ENCODE data around the gene JAK3.

JAK3 gene

DNA sequence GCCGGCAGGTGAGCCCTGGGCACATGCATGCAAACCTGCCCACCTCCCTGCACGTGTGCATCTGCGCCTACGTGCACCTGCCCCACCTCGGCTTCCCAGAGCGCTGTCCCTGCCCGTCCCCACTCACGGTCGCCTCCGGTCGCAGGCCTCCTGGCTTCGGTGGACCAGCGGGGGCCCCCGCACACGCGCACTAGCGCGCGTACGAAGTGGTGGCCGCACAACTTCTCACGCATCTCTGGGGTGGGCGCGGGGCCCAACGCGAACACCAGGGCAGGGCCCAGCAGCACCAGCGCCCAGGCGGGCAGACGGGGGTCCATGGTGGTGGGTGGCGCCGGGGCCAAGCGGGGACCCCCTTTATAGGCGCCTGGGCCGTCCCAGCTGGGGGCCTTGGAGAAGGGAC is 26.6 kb downstream of the JAK3 start, which contains the start of gene INSL3:
Gene INSL3 (minus strand): TSS at position 330 of the 400 bp plus-strand sequence. CDS start 13 bp downstream, at position 317.
- H3K36me3 ChIP-seq: peaks cover 10% of the 10 kb centered on the region
- H3K27ac ChIP-seq: no peak within 1 kb of the TSS
- H3K4me1 ChIP-seq (ENCODE audit: control insufficient read depth in 1 of 2, insufficient read depth in 1 of 2, low read depth in 1 of 2, low read length in 1 of 2): no peaks in the 10 kb centered on the region
- no peaks in the 10 kb centered on the region for H3K9me3 ChIP-seq
- H3K4me3 ChIP-seq (ENCODE audit: low read depth in 1 of 2, low read length in 1 of 2): no peak within 1 kb of the TSS
- TF ChIP-seq, protein P1, sequence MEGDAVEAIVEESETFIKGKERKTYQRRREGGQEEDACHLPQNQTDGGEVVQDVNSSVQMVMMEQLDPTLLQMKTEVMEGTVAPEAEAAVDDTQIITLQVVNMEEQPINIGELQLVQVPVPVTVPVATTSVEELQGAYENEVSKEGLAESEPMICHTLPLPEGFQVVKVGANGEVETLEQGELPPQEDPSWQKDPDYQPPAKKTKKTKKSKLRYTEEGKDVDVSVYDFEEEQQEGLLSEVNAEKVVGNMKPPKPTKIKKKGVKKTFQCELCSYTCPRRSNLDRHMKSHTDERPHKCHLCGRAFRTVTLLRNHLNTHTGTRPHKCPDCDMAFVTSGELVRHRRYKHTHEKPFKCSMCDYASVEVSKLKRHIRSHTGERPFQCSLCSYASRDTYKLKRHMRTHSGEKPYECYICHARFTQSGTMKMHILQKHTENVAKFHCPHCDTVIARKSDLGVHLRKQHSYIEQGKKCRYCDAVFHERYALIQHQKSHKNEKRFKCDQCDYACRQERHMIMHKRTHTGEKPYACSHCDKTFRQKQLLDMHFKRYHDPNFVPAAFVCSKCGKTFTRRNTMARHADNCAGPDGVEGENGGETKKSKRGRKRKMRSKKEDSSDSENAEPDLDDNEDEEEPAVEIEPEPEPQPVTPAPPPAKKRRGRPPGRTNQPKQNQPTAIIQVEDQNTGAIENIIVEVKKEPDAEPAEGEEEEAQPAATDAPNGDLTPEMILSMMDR (IDR thresholded peaks at IDR 0.05): no peak
- no peaks in the 10 kb centered on the region for H3K27me3 ChIP-seq

- Histone ChIP-seq H3K36me3 (no peaks in the 10 kb centered on the region), H3K27me3 (no peaks in the 10 kb centered on the region), H3K4me1 (ENCODE audit: control insufficient read depth in 1 of 2, insufficient read depth in 1 of 2, low read depth in 1 of 2, low read length in 1 of 2) (no peaks in the 10 kb centered on the region), H3K4me3 (ENCODE audit: low read depth in 1 of 2, low read length in 1 of 2) (no peak overlapping the region), H3K27ac (no peak overlapping the region), H3K9me3 (no peaks in the 10 kb centered on the region)
- TF ChIP-seq, protein P1 (IDR thresholded peaks at IDR 0.05): no peak
Measured at GRCh38 chr19:17817668-17818363, 30.0 kb downstream of the JAK3 start.

GRCh38 chr19:17812099-17812498 is 35.7 kb downstream of the JAK3 start:
- Histone ChIP-seq H3K9me3 (no peaks in the 10 kb centered on the region), H3K4me1 (ENCODE audit: control insufficient read depth in 1 of 2, insufficient read depth in 1 of 2, low read depth in 1 of 2, low read length in 1 of 2) (no peaks in the 10 kb centered on the region), H3K27me3 (peaks cover 25% of the 10 kb centered on the region), H3K27ac (no peak overlapping the region), H3K4me3 (ENCODE audit: low read depth in 1 of 2, low read length in 1 of 2) (no peak overlapping the region), H3K36me3 (no peaks in the 10 kb centered on the region)
- TF ChIP-seq, protein P1 (IDR thresholded peaks at IDR 0.05): no peak

- no peak overlapping the region for H3K4me3 ChIP-seq (ENCODE audit: low read depth in 1 of 2, low read length in 1 of 2)
- H3K36me3 ChIP-seq: no peaks in the 10 kb centered on the region
- no peaks in the 10 kb centered on the region for H3K4me1 ChIP-seq (ENCODE audit: control insufficient read depth in 1 of 2, insufficient read depth in 1 of 2, low read depth in 1 of 2, low read length in 1 of 2)
- no peaks in the 10 kb centered on the region for H3K9me3 ChIP-seq
- TF ChIP-seq, protein P1 (IDR thresholded peaks at IDR 0.05): no peak
- no peak overlapping the region for H3K27ac ChIP-seq
- peaks cover 29% of the 10 kb centered on the region for H3K27me3 ChIP-seq
Measured at GRCh38 chr19:17811681-17812080, 36.1 kb downstream of the JAK3 start.

DNA sequence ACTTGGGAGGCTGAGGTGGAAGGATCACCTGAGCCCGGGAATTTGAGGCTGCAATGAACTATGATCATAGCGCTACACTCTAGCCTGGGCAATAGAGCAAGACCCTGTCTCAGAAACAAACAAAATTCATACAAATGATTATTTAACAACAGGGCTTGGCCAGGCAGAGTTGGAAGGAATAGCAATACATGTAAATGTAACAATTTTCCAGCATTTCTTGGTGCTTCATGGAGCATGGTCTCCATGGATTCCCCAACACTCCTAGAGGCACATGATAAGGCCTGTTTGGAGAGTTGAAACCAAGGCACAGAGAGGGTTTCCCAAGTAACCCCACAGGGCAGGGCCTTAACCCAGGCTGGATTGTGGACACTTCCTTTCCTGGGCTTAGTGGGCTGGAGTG is 36.7 kb downstream of the JAK3 start:
- H3K4me3 ChIP-seq (ENCODE audit: low read depth in 1 of 2, low read length in 1 of 2): no peak overlapping the region
- TF ChIP-seq, protein P1 (IDR thresholded peaks at IDR 0.05): no peak
- no peaks in the 10 kb centered on the region for H3K4me1 ChIP-seq (ENCODE audit: control insufficient read depth in 1 of 2, insufficient read depth in 1 of 2, low read depth in 1 of 2, low read length in 1 of 2)
- no peaks in the 10 kb centered on the region for H3K9me3 ChIP-seq
- H3K36me3 ChIP-seq: no peaks in the 10 kb centered on the region
- H3K27me3 ChIP-seq: peaks cover 35% of the 10 kb centered on the region
- H3K27ac ChIP-seq: no peak overlapping the region
